ENCODE results near the gene MIPOL1. TPM values are rescaled to one million over a fixed set of nuclear protein-coding genes. Genes with fewer than 3 reads are reported as not detected.

The MIPOL1 gene
- total and polyA plus RNA-seq, 2 of the 13 experiments (the other 11 are each of a cell fraction or from before 2014, with no cell fraction given), result 8.6 to 34.2 TPM

DNA sequence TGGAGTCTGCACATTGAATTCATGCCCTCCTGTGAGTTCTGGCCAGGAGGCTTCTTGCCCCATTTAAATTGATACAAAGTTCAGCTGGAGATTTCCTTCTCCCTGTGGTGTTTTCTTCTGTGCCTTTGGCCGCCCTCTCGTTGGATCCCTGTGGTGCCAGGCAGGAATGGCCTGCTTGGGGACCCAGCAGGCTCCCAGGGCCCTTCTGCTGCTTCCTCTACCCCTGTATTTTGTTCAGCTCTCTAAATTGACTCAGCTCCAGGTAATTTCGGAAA is 200.1 kb downstream of the MIPOL1 start:
- Histone ChIP-seq H3K4me1 (ENCODE audit: insufficient read depth, low read length) (no peaks in the 10 kb centered on the region), H3K9ac (ENCODE audit: insufficient read depth, low read depth, low read length) (no peak overlapping the region), H3K4me2 (ENCODE audit: low read depth, low read length) (no peak overlapping the region), H3K27ac (ENCODE audit: extremely low read length, insufficient read depth, low read length) (no peak overlapping the region), H3K9me3 (ENCODE audit: low read length) (peaks cover 24% of the 10 kb centered on the region), H3K4me3 (replicated peaks in 1 of 3; ENCODE audit: insufficient read depth in 1 of 3, low read depth in 2 of 3, low read length in 3 of 3) (no peak overlapping the region), H2AFZ (ENCODE audit: low read length) (no peak overlapping the region), H3K79me2 (ENCODE audit: insufficient read depth, low read length) (no peaks in the 10 kb centered on the region), H4K20me1 (ENCODE audit: insufficient read depth, low read length) (no peaks in the 10 kb centered on the region), H3K36me3 (replicated peaks in 1 of 2; ENCODE audit: control insufficient read depth in 1 of 2, insufficient read depth in 2 of 2, low read length in 2 of 2) (0 out of 5 replicates have a peak, but pooled peaks cover 0 to 1% of the 10 kb centered on the region in 2 experiments), H3K27me3 (ENCODE audit: control insufficient read depth in 1 of 2, insufficient read depth in 2 of 2, low read length in 2 of 2) (no peaks in the 10 kb centered on the region)
- FAIRE-seq (no peak), DNase-seq (ENCODE audit: low spot score) (no peak), ATAC-seq (no peak)
- intact Hi-C loops (cut with micrococcal nuclease; ENCODE audit: unreplicated experiment), result no loop called here
- ChIA-PET CTCF (ENCODE audit: low intra/inter-chr PET ratio, low total read pairs) (no interaction called here), POLR2A (no interaction called here)
- BruUV-seq (replicated peaks), result no TSS peak
- TF ChIP-seq SYNCRIP (IDR thresholded peaks at IDR 0.05; ENCODE audit: insufficient read depth, low read depth, low read length), result no peak
- no peak for TF ChIP-seq ZNF331 (CRISPR knock-in tag; IDR thresholded peaks at IDR 0.05)
- TF ChIP-seq, protein P1, sequence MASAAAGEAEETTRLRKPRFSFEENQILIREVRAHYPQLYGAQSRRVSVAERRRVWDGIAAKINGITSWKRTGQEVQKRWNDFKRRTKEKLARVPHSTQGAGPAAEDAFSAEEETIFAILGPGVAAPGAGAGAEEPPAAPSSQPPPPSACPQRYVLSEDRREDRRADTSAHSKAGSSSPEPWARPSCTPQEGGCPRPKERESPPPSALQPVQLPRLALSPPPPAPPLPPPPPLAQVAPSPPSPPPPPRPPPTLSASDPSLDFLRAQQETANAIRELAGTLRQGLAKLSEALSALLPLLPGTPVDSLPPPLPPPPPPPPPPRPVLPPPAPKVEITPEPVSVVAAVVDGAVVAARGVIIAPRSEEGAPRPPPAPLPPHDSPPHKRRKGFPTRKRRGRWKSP (CRISPR knock-in tag; IDR thresholded peaks at IDR 0.05), result no peak
- TF ChIP-seq DNMT3B (CRISPR knock-in tag; conservative IDR thresholded peaks at IDR 0.05), result no peak
- no peak for TF ChIP-seq KDM6A (CRISPR knock-in tag; IDR thresholded peaks at IDR 0.05; ENCODE audit: low read depth)
- TF ChIP-seq, protein P2, sequence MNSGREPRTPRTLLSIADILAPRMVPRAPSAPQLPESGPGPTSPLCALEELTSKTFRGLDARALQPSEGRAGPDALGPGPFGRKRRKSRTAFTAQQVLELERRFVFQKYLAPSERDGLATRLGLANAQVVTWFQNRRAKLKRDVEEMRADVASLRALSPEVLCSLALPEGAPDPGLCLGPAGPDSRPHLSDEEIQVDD (CRISPR knock-in tag; IDR thresholded peaks at IDR 0.05; ENCODE audit: borderline replicate concordance), result no peak
- TF ChIP-seq NFIB (CRISPR knock-in tag; IDR thresholded peaks at IDR 0.05; ENCODE audit: borderline replicate concordance), result no peak
- TF ChIP-seq HES4 (CRISPR knock-in tag; IDR thresholded peaks at IDR 0.05; ENCODE audit: borderline replicate concordance), result no peak
- no peak for TF ChIP-seq PRPF4 (IDR thresholded peaks at IDR 0.05; ENCODE audit: low read depth, low read length, poor library complexity, severe bottlenecking)
- TF ChIP-seq MAFF (IDR thresholded peaks at IDR 0.05; ENCODE audit: low read depth, low read length), result no peak
- TF ChIP-seq NAIF1 (CRISPR knock-in tag; IDR thresholded peaks at IDR 0.05; ENCODE audit: borderline replicate concordance), result no peak
- TF ChIP-seq SMAD3 (CRISPR knock-in tag; IDR thresholded peaks at IDR 0.05), result no peak
- no peak for TF ChIP-seq TBX3 (IDR thresholded peaks at IDR 0.05; ENCODE audit: borderline replicate concordance)
- in situ Hi-C loops (cut with HindIII; ENCODE audit: extremely low pct_ligation_motif_present, low pct_unique_long_range_greater_than_20kb), result no loop called here
- 66% methylated on average over 3 of the region's 3 CpGs for WGBS (ENCODE audit: low lambda C conversion rate)
